A549 (cell line): ENCODE measurements around the gene POLR3C. TPM values are rescaled to one million over a fixed set of nuclear protein-coding genes. Genes with fewer than 3 reads are reported as not detected.

Experiments used
- ATAC-seq, 2 experiments: fragments of 200-7000 bp in 1 of 2; fragments of >200 bp in 1 of 2; cut with Nextera tagmentation in 1 of 2; cut with Tn5 transposase in 1 of 2; 3 replicates each; pipeline versions ENCODE4 v1.8.0 to v1.9.1; 2018 to 2020; ENCODE audit warnings: mild to moderate bottlenecking in 1 of 2, moderate library complexity in 1 of 2
- CTCF ChIA-PET: fragments of 300-600 bp; sonication (Branson Sonifier 250); formaldehyde crosslinking; extraction: SDS; loops from one replicate; lab custom pipeline; 2021; ENCODE audit warnings: antibody characterized with exemption, inconsistent platforms; lab: Yijun Ruan, JAX
- POLR2A ChIA-PET: fragments of 350-600 bp; formaldehyde crosslinking; extraction: SDS; loops from one replicate; lab custom pipeline; 2021; ENCODE audit warnings: antibody characterized with exemption, inconsistent platforms; lab: Yijun Ruan, JAX
- DNase-seq, 2 experiments: peaks; one replicate each; pipeline versions ENCODE4 v3.0.0 to v3.0.0-alpha.2; 2011 to 2016; ENCODE audit warnings: low read depth in 1 of 2, low spot score in 1 of 2
- FAIRE-seq: peaks from 2 replicates; lab custom pipeline; 2011; peaks lifted over from hg19 to GRCh38; lab: Jason Lieb, UNC
- H3K27ac ChIP-seq, 2 experiments: fragments of >200 bp; sonication (Bioruptor Twin); formaldehyde crosslinking; 3 replicates each; pipeline ENCODE4 v1.5.1; 2016 to 2017
- H3K4me1 ChIP-seq: fragments of >200 bp; sonication (Bioruptor Twin); formaldehyde crosslinking; 3 replicates; pipeline ENCODE4 v1.6.1; 2016
- H3K4me2 ChIP-seq: fragments of >200 bp; sonication (Bioruptor Twin); formaldehyde crosslinking; 3 replicates; pipeline ENCODE4 v1.6.1; 2016
- H3K4me3 ChIP-seq: fragments of >200 bp; sonication (Bioruptor Twin); formaldehyde crosslinking; 3 replicates; pipeline ENCODE4 v1.5.1; 2016
- H3K9me3 ChIP-seq: fragments of >200 bp; sonication (Bioruptor Twin); formaldehyde crosslinking; 3 replicates; pipeline ENCODE4 v1.6.1; 2016
- CBX2 ChIP-seq: fragments of 200-600 bp; sonication (generic); IDR thresholded peaks from 2 replicates; pipeline ENCODE4 v1.6.1; 2016; ENCODE audit warnings: low read depth, mild to moderate bottlenecking, borderline replicate concordance
- EHF ChIP-seq: fragments of 250-450 bp; sonication (Bioruptor Pico); IDR thresholded peaks from 2 replicates; pipeline ENCODE4 v1.5.0; 2020; ENCODE audit warnings: mild to moderate bottlenecking
- FOXS1 ChIP-seq: fragments of 250-450 bp; sonication (Bioruptor Pico); IDR thresholded peaks from 2 replicates; pipeline ENCODE4 v1.5.0; 2020; ENCODE audit warnings: mild to moderate bottlenecking, moderate library complexity
- HMGXB4 ChIP-seq: fragments of 250-450 bp; sonication (Bioruptor Pico); IDR thresholded peaks from 2 replicates; pipeline ENCODE4 v1.5.0; 2021; ENCODE audit warnings: mild to moderate bottlenecking, moderate library complexity, borderline replicate concordance
- JUNB ChIP-seq: fragments of >200 bp; sonication (Bioruptor Twin); formaldehyde crosslinking; IDR thresholded peaks from 2 replicates; pipeline ENCODE4 v1.6.1; 2016
- PBX3 ChIP-seq: IDR thresholded peaks from 2 replicates; pipeline ENCODE4 v1.6.1; 2012
- POLR2A ChIP-seq: IDR thresholded peaks from 2 replicates; pipeline ENCODE4 v1.6.1; 2012; ENCODE audit warnings: mild to moderate bottlenecking, low read length
- RAD21 ChIP-seq, 2 experiments: fragments of >200 bp in 1 of 2; sonication (Bioruptor Twin) in 1 of 2; formaldehyde crosslinking in 1 of 2; IDR thresholded peaks in 1 of 2; conservative IDR thresholded peaks in 1 of 2; 2 replicates in 1 of 2; 3 replicates in 1 of 2; pipeline ENCODE4 v1.6.1; 2012 to 2018; ENCODE audit warnings: inconsistent platforms in 1 of 2
- TFCP2L1 ChIP-seq: fragments of 250-450 bp; sonication (Bioruptor Pico); IDR thresholded peaks from 2 replicates; pipeline ENCODE4 v1.5.0; 2021; ENCODE audit warnings: mild to moderate bottlenecking
- ZC3H11A ChIP-seq: fragments of 450-650 bp; IDR thresholded peaks from 2 replicates; pipeline ENCODE4 v1.6.1; 2014; ENCODE audit warnings: antibody characterized with exemption, mild to moderate bottlenecking
- ZNF302 ChIP-seq: fragments of 250-450 bp; sonication (Bioruptor Pico); IDR thresholded peaks from 2 replicates; pipeline ENCODE4 v1.9.0; 2021; ENCODE audit warnings: inconsistent platforms, mild to moderate bottlenecking, moderate library complexity
- WGBS: methylation state at CpG from one replicate; pipeline ENCODE4 v1.1.6; 2017; ENCODE audit errors: missing lambda C conversion rate; 5-methylcytosine and 5-hydroxymethylcytosine counted together
- polyA plus RNA-seq, 4 experiments: library from polyadenylated mRNA; depleted of rRNA in 3 of 4; stranded (reverse); fragments of >200 nt; fragmentation: RNase III in 1 of 4; extraction: RNeasy Plus Mini Kit Qiagen cat#74134 plus additional on column Dnase treatment in 1 of 4; gene quantifications; 2 replicates in 3 of 4; 3 replicates in 1 of 4; pipeline ENCODE4 v1.2.3, GENCODE V29; 2011 to 2017
- TF ChIP-seq, protein P1 (sequence below): fragments of 450-650 bp; IDR thresholded peaks from 2 replicates; pipeline ENCODE4 v1.6.1; 2014; ENCODE audit warnings: antibody characterized with exemption
- TF ChIP-seq, protein P2 (sequence below): fragments of >200 bp; sonication (Bioruptor Twin); formaldehyde crosslinking; IDR thresholded peaks from 3 replicates; pipeline ENCODE4 v1.5.1; 2016

Gene POLR3C
- polyA plus RNA-seq, 2 of the 4 experiments (the other 2 are of a cell fraction): 26.9 to 65.0 TPM

- Histone ChIP-seq H3K4me2 (peak overlapping the region; percentile 85), H3K4me1 (peaks cover 11% of the 10 kb centered on the region), H3K9me3 (no peaks in the 10 kb centered on the region), H3K27ac (peak overlapping the region; percentile 94 to 97), H3K4me3 (peak overlapping the region; percentile 75)
- CTCF ChIA-PET: interaction anchor here (1.0 to 8.5 kb wide), 4 partner anchors 10 to 103 kb away, joined by 3 to 109 read pairs (median 7); partner anchors contain the start of gene NUDT17
- DNase-seq (peak in 1 of 2 experiments; percentile 18), FAIRE-seq (no peak), ATAC-seq (no peak)
- TF ChIP-seq TFCP2L1 (CRISPR knock-in tag): no peak
- TF ChIP-seq ZC3H11A: no peak
- TF ChIP-seq HMGXB4 (CRISPR knock-in tag): no peak
- TF ChIP-seq POLR2A: no peak
- TF ChIP-seq, protein P1, sequence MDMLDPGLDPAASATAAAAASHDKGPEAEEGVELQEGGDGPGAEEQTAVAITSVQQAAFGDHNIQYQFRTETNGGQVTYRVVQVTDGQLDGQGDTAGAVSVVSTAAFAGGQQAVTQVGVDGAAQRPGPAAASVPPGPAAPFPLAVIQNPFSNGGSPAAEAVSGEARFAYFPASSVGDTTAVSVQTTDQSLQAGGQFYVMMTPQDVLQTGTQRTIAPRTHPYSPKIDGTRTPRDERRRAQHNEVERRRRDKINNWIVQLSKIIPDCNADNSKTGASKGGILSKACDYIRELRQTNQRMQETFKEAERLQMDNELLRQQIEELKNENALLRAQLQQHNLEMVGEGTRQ: no peak
- TF ChIP-seq FOXS1: no peak
- no peak for TF ChIP-seq JUNB
- TF ChIP-seq, protein P2, sequence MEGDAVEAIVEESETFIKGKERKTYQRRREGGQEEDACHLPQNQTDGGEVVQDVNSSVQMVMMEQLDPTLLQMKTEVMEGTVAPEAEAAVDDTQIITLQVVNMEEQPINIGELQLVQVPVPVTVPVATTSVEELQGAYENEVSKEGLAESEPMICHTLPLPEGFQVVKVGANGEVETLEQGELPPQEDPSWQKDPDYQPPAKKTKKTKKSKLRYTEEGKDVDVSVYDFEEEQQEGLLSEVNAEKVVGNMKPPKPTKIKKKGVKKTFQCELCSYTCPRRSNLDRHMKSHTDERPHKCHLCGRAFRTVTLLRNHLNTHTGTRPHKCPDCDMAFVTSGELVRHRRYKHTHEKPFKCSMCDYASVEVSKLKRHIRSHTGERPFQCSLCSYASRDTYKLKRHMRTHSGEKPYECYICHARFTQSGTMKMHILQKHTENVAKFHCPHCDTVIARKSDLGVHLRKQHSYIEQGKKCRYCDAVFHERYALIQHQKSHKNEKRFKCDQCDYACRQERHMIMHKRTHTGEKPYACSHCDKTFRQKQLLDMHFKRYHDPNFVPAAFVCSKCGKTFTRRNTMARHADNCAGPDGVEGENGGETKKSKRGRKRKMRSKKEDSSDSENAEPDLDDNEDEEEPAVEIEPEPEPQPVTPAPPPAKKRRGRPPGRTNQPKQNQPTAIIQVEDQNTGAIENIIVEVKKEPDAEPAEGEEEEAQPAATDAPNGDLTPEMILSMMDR: no peak
- TF ChIP-seq ZNF302 (CRISPR knock-in tag): no peak
- no peak for TF ChIP-seq PBX3
- no peak for TF ChIP-seq RAD21 (conservative IDR thresholded peaks at IDR 0.05 in 1 of 2, IDR thresholded peaks at IDR 0.05 in 1 of 2)
- TF ChIP-seq CBX2: no peak
- 2% methylated on average over 7 of the region's 7 CpGs for WGBS
- POLR2A ChIA-PET: interaction anchor here (1.0 to 1.7 kb wide), 7 partner anchors 10 to 359 kb away, joined by 3 to 16 read pairs (median 6); partner anchors contain the start of genes NUDT17 and PIAS3
Observed at GRCh38 chr1:145824499-145824842, 471 bp downstream of the POLR3C start.

DNA sequence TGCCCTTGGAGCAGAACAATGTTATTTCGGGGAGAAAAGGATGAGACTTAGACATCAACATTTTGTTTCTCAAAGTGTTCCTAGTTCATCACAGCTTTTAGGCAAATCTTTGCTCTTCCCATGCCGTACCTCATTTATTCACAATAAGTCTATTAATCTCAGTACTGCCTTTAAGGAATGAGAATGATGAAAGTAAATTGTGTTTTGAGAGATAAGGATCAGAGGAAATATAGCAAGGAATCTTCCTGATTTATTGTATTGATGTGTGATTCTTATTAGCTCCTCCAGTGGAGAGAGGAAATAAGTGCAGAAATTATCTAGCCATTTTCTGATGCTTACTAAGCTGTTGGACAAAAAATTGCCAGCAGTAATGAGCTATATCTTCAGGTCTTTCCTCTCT lies 2.0 kb downstream of the POLR3C start:
- Histone ChIP-seq H3K4me2 (peak overlapping the region; percentile 85; the same call in 2 of the 3 replicates), H3K4me1 (peaks cover 11% of the 10 kb centered on the region), H3K27ac (no peak overlapping the region), H3K4me3 (no peak overlapping the region), H3K9me3 (no peaks in the 10 kb centered on the region)
- 92% methylated on average over 2 of the region's 2 CpGs for WGBS
- no peak for ATAC-seq
- TF ChIP-seq, protein P1: no peak
- no peak for TF ChIP-seq EHF (CRISPR knock-in tag)
- TF ChIP-seq, protein P2: peak; percentile 9; the same call in 1 of the 3 replicates
- DNase-seq: peak in 1 of 2 experiments; percentile 18
- no peak for FAIRE-seq
- POLR2A ChIA-PET: interaction anchor here (0.7 kb wide), 1 partner anchor 88 kb away, joined by 4 read pairs; no protein-coding TSS in a partner anchor
- CTCF ChIA-PET: interaction anchor here (0.5 to 8.5 kb wide), 9 partner anchors 13 to 182 kb away, joined by 3 to 109 read pairs (median 5); partner anchors contain the start of gene NUDT17
